Erythroblast (primary cell): ENCODE results near the gene ZNF460.

Source experiments
- GATA1 ChIP-seq: IDR thresholded peaks from 2 replicates; pipeline ENCODE4 v1.6.1; 2011; ENCODE audit warnings: low read depth, mild to moderate bottlenecking, control low read depth, low read length, moderate library complexity
- POLR2A ChIP-seq: IDR thresholded peaks from 2 replicates; pipeline ENCODE4 v1.6.1; 2011; ENCODE audit warnings: mild to moderate bottlenecking, low read length

DNA sequence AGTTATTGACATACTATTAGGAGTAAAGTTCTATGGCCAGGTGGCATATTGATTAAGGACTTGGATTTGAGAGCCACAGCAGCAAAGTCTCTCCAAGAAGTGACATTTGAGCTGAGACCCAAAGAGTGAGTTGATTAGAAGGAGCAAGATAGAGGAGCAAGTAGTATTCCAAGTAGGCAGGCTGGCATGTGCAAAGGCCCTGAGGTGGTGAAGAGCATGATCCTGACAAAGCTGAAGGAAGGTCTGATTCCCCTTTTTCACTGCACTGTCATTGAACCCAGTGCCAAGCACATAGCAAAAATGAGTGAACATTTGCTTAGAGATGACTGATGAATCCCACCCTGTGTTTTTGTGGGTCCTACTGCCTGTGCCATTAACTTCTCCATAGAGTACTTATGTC, 44.7 kb downstream of the ZNF460 start:
- no peak for TF ChIP-seq POLR2A
- no peak for TF ChIP-seq GATA1
